22Rv1 (cell line): ENCODE data around the gene LCN12.

Experiments used
- H3K27ac ChIP-seq: fragments of 450-650 bp; 2 replicates; pipeline ENCODE4 v1.5.1; 2017
- ZFX ChIP-seq: fragments of 450-650 bp; IDR thresholded peaks from 2 replicates; pipeline ENCODE4 v1.6.1; 2017; ENCODE audit warnings: antibody characterized with exemption, borderline replicate concordance
- TF ChIP-seq, protein P1 (sequence below): fragments of 450-650 bp; IDR thresholded peaks from 2 replicates; pipeline ENCODE4 v1.5.1; 2017; ENCODE audit warnings: mild to moderate bottlenecking

The LCN12 gene

DNA sequence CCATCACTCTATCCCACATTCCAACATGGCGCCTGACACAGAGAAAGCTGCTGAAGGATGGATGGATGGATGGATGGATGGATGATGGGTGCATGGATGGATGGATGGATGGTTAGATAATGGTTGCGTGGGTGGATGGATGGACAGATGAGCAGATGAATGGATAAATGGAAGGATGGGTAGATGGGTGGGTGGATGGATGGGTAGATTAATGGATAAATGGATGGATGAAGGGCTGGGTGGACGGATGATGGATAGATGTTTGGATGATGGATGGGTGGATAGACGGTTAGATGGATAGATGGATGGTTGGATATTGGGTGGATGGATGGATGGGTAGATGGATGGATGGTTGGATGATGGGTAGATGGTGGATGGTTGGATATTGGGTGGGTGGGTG, 4.5 kb downstream of the LCN12 start:
- no peak for TF ChIP-seq ZFX
- TF ChIP-seq, protein P1, sequence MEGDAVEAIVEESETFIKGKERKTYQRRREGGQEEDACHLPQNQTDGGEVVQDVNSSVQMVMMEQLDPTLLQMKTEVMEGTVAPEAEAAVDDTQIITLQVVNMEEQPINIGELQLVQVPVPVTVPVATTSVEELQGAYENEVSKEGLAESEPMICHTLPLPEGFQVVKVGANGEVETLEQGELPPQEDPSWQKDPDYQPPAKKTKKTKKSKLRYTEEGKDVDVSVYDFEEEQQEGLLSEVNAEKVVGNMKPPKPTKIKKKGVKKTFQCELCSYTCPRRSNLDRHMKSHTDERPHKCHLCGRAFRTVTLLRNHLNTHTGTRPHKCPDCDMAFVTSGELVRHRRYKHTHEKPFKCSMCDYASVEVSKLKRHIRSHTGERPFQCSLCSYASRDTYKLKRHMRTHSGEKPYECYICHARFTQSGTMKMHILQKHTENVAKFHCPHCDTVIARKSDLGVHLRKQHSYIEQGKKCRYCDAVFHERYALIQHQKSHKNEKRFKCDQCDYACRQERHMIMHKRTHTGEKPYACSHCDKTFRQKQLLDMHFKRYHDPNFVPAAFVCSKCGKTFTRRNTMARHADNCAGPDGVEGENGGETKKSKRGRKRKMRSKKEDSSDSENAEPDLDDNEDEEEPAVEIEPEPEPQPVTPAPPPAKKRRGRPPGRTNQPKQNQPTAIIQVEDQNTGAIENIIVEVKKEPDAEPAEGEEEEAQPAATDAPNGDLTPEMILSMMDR, result no peak
- no peak overlapping the region for H3K27ac ChIP-seq

DNA sequence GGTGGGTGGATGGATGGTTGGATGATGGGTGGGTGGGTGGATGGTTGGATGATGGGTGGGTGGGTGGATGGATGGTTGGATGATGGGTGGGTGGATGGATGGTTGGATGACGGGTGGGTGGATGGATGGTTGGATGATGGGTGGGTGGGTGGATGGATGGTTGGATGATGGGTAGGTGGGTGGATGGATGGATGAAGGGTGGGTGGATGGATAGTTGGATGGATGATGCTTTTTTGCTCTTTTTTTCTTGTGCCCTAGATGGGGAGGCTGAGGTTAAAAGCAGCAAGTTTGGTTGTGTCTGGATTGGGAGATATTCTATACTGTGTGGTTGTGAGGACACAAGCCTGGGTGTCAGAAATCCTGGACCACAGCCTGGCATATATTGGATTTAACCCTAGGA, 5.4 kb downstream of the LCN12 start:
- TF ChIP-seq ZFX, result no peak
- TF ChIP-seq, protein P1, result no peak
- H3K27ac ChIP-seq, result no peak overlapping the region

- H3K27ac ChIP-seq, result no peak overlapping the region
- TF ChIP-seq, protein P1, result no peak
- no peak for TF ChIP-seq ZFX
Observed at GRCh38 chr9:136957901-136958300, 5.8 kb downstream of the LCN12 start.

GRCh38 chr9:136958473-136958872, 6.4 kb downstream of the LCN12 start:
- TF ChIP-seq, protein P1, result no peak
- TF ChIP-seq ZFX, result no peak
- no peak overlapping the region for H3K27ac ChIP-seq

DNA sequence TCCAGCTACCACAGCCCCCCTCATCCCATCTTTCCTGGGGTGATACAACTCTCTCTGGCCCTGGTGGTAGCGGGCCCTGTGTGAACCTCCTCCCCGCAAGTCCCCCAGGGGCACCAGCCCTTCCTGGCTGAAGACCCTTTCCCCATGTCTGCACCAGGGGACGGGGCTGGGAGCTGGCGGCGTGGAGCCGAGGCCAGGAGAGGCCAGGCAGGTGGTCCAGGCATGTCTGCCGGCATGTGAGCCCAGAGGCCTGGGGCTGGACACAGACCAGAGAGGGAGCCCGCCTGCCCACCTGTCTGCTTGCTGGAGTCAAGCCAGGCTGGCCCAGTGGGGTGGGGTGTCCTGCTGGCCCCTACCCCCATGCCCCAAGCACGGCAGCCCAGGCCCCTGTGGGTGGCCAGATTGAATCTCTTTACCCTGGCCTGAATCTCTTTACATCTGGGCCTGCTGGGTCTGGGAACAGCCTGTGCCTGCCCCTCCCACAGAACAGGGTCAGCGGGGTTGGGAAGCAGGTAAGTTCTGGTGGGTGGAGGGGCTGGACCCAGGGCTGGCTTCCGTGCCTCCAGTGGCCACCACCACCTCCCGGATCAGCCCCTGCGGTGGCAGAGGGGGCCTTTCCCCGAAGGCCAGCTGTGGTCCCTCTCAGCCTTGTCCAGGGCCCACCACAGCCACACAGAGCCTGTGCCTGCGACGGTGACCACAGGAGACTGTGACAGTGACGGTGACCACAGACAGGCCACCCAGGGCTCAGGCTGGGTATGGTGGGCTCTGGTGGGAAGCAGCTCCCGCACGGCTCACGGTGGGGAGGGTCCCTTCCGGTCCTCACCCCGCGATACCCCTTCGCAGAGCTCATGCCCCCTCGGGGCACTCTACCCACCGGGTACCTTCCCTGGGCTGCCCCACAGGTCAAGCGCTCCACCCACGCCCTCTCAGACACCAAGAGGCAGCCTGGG, 7.1 kb downstream of the LCN12 start:
- no peak overlapping the region for H3K27ac ChIP-seq
- TF ChIP-seq, protein P1, result no peak
- TF ChIP-seq ZFX, result no peak

GRCh38 chr9:136960212-136960937, 8.3 kb downstream of the LCN12 start:
- H3K27ac ChIP-seq, result no peak overlapping the region
- TF ChIP-seq, protein P1, result no peak

DNA sequence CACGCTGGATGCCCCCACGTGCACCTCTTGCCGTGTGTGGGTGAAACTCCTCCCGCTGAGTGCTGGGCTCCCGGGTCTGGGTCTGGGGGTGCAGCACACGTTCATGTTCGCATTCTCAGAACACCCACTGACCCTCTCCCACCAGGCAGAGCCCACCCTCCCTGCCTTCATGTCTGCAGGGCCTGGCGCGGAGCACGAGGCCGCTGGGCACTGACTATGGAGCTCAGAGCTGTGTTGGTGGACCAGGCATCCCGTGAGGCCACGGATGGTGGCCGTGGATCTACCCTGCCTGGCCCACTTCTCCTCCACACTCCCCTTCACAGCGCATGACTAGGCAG, 8.8 kb downstream of the LCN12 start:
- no peak for TF ChIP-seq ZFX
- TF ChIP-seq, protein P1, result no peak
- H3K27ac ChIP-seq, result no peak overlapping the region
